IMR-90 (cell line): ENCODE results near the gene SBF2.

Experiments used
- BHLHE40 ChIP-seq: fragments of 150-350 bp; IDR thresholded peaks from 2 replicates; pipeline ENCODE4 v1.6.1; 2016; ENCODE audit warnings: mild to moderate bottlenecking, low read depth, low read length
- CEBPB ChIP-seq: IDR thresholded peaks from 2 replicates; pipeline ENCODE4 v1.6.1; 2012; ENCODE audit warnings: low read depth, low read length, improper control_type of control experiment
- CHD1 ChIP-seq: IDR thresholded peaks from 2 replicates; pipeline ENCODE4 v1.6.1; 2012; ENCODE audit warnings: low read depth, low read length, improper control_type of control experiment
- MAFK ChIP-seq: IDR thresholded peaks from 2 replicates; pipeline ENCODE4 v1.6.1; 2012; ENCODE audit warnings: low read depth, low read length, improper control_type of control experiment
- MAZ ChIP-seq: IDR thresholded peaks from 2 replicates; pipeline ENCODE4 v1.6.1; 2012; ENCODE audit warnings: low read depth, mild to moderate bottlenecking, low read length, improper control_type of control experiment, moderate library complexity, borderline replicate concordance
- NFE2L2 ChIP-seq: fragments of 150-350 bp; IDR thresholded peaks from 2 replicates; pipeline ENCODE4 v1.6.1; 2016; ENCODE audit warnings: low read depth, mild to moderate bottlenecking, low read length
- POLR2A ChIP-seq: IDR thresholded peaks from 2 replicates; pipeline ENCODE4 v1.6.1; 2012; ENCODE audit warnings: mild to moderate bottlenecking, low read depth, low read length
- RAD21 ChIP-seq: IDR thresholded peaks from 2 replicates; pipeline ENCODE4 v1.6.1; 2012; ENCODE audit warnings: low read length, improper control_type of control experiment
- SMC3 ChIP-seq: fragments of 150-350 bp; IDR thresholded peaks from 2 replicates; pipeline ENCODE4 v1.6.1; 2016; ENCODE audit warnings: low read depth, mild to moderate bottlenecking, antibody characterized with exemption, low read length, moderate library complexity
- USF2 ChIP-seq: fragments of 150-350 bp; IDR thresholded peaks from 2 replicates; pipeline ENCODE4 v1.6.1; 2017; ENCODE audit warnings: mild to moderate bottlenecking, antibody characterized with exemption, low read length, low read depth
- TF ChIP-seq, protein P1 (sequence below): conservative IDR thresholded peaks from 2 replicates; pipeline ENCODE4 v1.5.1; 2012; ENCODE audit warnings: mild to moderate bottlenecking, low read depth, low read length, improper control_type of control experiment
- TF ChIP-seq, protein P2 (sequence below): fragments of 150-350 bp; IDR thresholded peaks from 2 replicates; pipeline ENCODE4 v1.6.1; 2016; ENCODE audit warnings: low read depth, mild to moderate bottlenecking, low read length, moderate library complexity, borderline replicate concordance

GRCh38 chr11:9756878-9757277, 537.1 kb downstream of the SBF2 start:
- TF ChIP-seq SMC3 (no peak), RAD21 (no peak), MAZ (no peak), POLR2A (no peak), NFE2L2 (no peak), BHLHE40 (no peak), USF2 (no peak), CEBPB (no peak), MAFK (no peak), CHD1 (no peak)
- TF ChIP-seq, protein P1, sequence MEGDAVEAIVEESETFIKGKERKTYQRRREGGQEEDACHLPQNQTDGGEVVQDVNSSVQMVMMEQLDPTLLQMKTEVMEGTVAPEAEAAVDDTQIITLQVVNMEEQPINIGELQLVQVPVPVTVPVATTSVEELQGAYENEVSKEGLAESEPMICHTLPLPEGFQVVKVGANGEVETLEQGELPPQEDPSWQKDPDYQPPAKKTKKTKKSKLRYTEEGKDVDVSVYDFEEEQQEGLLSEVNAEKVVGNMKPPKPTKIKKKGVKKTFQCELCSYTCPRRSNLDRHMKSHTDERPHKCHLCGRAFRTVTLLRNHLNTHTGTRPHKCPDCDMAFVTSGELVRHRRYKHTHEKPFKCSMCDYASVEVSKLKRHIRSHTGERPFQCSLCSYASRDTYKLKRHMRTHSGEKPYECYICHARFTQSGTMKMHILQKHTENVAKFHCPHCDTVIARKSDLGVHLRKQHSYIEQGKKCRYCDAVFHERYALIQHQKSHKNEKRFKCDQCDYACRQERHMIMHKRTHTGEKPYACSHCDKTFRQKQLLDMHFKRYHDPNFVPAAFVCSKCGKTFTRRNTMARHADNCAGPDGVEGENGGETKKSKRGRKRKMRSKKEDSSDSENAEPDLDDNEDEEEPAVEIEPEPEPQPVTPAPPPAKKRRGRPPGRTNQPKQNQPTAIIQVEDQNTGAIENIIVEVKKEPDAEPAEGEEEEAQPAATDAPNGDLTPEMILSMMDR, result no peak
- TF ChIP-seq, protein P2, sequence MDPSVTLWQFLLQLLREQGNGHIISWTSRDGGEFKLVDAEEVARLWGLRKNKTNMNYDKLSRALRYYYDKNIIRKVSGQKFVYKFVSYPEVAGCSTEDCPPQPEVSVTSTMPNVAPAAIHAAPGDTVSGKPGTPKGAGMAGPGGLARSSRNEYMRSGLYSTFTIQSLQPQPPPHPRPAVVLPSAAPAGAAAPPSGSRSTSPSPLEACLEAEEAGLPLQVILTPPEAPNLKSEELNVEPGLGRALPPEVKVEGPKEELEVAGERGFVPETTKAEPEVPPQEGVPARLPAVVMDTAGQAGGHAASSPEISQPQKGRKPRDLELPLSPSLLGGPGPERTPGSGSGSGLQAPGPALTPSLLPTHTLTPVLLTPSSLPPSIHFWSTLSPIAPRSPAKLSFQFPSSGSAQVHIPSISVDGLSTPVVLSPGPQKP, result no peak
